ENCODE results near the gene CDKAL1.

GRCh38 chr6:20640181-20640580 lies 105.9 kb downstream of the CDKAL1 start:
- TF ChIP-seq ZNF350 (CRISPR knock-in tag; IDR thresholded peaks at IDR 0.05; ENCODE audit: borderline replicate concordance, low read depth): no peak
- no peak for TF ChIP-seq CEBPB (IDR thresholded peaks at IDR 0.05; ENCODE audit: borderline replicate concordance, low read depth, low read length)
- no peak for TF ChIP-seq EZH2 (conservative IDR thresholded peaks at IDR 0.05; ENCODE audit: low read depth, low read length)
- TF ChIP-seq ZNF292 (CRISPR knock-in tag; IDR thresholded peaks at IDR 0.05; ENCODE audit: borderline replicate concordance, low read depth): no peak
- no peak for TF ChIP-seq YY1 (IDR thresholded peaks at IDR 0.05; ENCODE audit: insufficient read depth, insufficient replicate concordance, low read depth, low read length)
- no peak for TF ChIP-seq ZNF709 (CRISPR knock-in tag; IDR thresholded peaks at IDR 0.05)
